C1 segment of cervical spinal cord (tissue), 14 donors: Measurements from ENCODE around the gene HS3ST5.
"Not testable (repeated sequence)": the region's sequence is repeated elsewhere in the genome, so short reads cannot be mapped to it uniquely, and the experiment has no call there.

Experiments
- DNase-seq, 14 donors: peaks; one replicate each; lab custom pipeline; 2025; lab: John Stamatoyannopoulos, UW

Gene HS3ST5

GRCh38 chr6:114155763-114156162 lies 187.1 kb downstream of the HS3ST5 start:
- no peak for DNase-seq

GRCh38 chr6:114154812-114155211 lies 188.0 kb downstream of the HS3ST5 start:
- no peak for DNase-seq

- DNase-seq: no peak
Measured at GRCh38 chr6:114153448-114153847, 189.4 kb downstream of the HS3ST5 start.

GRCh38 chr6:114151064-114151690 lies 191.6 kb downstream of the HS3ST5 start:
- DNase-seq: no peak

- not testable (repeated sequence) for DNase-seq
Measured at GRCh38 chr6:114149182-114149581, 193.6 kb downstream of the HS3ST5 start.

GRCh38 chr6:114144887-114145851 lies 197.7 kb downstream of the HS3ST5 start:
- no peak for DNase-seq

- no peak for DNase-seq
Measured at GRCh38 chr6:114142258-114142657, 200.6 kb downstream of the HS3ST5 start.

- DNase-seq: no peak
Measured at GRCh38 chr6:114140416-114140815, 202.4 kb downstream of the HS3ST5 start.

GRCh38 chr6:114138577-114139248 lies 204.1 kb downstream of the HS3ST5 start:
- DNase-seq: no peak

GRCh38 chr6:114135363-114135971 lies 207.4 kb downstream of the HS3ST5 start:
- no peak for DNase-seq

- no peak for DNase-seq
Measured at GRCh38 chr6:114133816-114134215, 209.0 kb downstream of the HS3ST5 start.

- no peak for DNase-seq
Measured at GRCh38 chr6:114131945-114132344, 210.9 kb downstream of the HS3ST5 start.

GRCh38 chr6:114125576-114125975 lies 217.2 kb downstream of the HS3ST5 start:
- no peak for DNase-seq

GRCh38 chr6:114121913-114122662 lies 220.7 kb downstream of the HS3ST5 start:
- no peak for DNase-seq

- no peak for DNase-seq
Measured at GRCh38 chr6:114119056-114119455, 223.8 kb downstream of the HS3ST5 start.

GRCh38 chr6:114115652-114116051 lies 227.2 kb downstream of the HS3ST5 start:
- no peak for DNase-seq

GRCh38 chr6:114108119-114109002 lies 234.5 kb downstream of the HS3ST5 start:
- DNase-seq: peak in 12 of 14 donors; percentile 1 to 75 (median 53)

- DNase-seq: no peak
Measured at GRCh38 chr6:114106020-114106419, 236.8 kb downstream of the HS3ST5 start.

GRCh38 chr6:114101255-114101654 lies 241.6 kb downstream of the HS3ST5 start:
- no peak for DNase-seq
